CD4-positive, CD25-positive, alpha-beta regulatory T cell (primary cell): Measurements from ENCODE around the gene ZNF618. TPM values are rescaled to one million over a fixed set of nuclear protein-coding genes. Genes with fewer than 3 reads are reported as not detected.

Experiments
- ATAC-seq, 2 donors: fragments of 150-1000 bp; cut with Tn5 transposase; one replicate each; pipeline ENCODE4 v1.10.0; 2021; ENCODE audit warnings: low read depth in 2 of 2, moderate number of reproducible peaks in 2 of 2, moderate library complexity in 1 of 2
- DNase-seq, 3 donors: peaks; one replicate each; pipeline versions ENCODE4 v3.0.0 to v3.0.0-alpha.2; 2012 to 2022; ENCODE audit warnings: mixed read lengths in 1 of 3
- H3K27ac ChIP-seq: one replicate; pipeline ENCODE4 v1.7.0; 2013; ENCODE audit warnings: mild to moderate bottlenecking, low read length; ENCODE audit not compliant: insufficient read depth, poor library complexity, severe bottlenecking
- H3K27me3 ChIP-seq: one replicate; pipeline ENCODE4 v1.7.0; 2013; ENCODE audit warnings: low read length; ENCODE audit not compliant: control insufficient read depth, insufficient read depth
- H3K36me3 ChIP-seq: one replicate; pipeline ENCODE4 v1.7.0; 2013; ENCODE audit warnings: mild to moderate bottlenecking, low read length, moderate library complexity; ENCODE audit not compliant: control insufficient read depth, insufficient read depth
- H3K4me1 ChIP-seq: 2 replicates; pipeline ENCODE4 v1.7.0; 2013; ENCODE audit warnings: mild to moderate bottlenecking, low read length; ENCODE audit not compliant: insufficient read depth, control insufficient read depth, poor library complexity, severe bottlenecking
- H3K4me3 ChIP-seq: one replicate; pipeline ENCODE4 v1.7.0; 2013; ENCODE audit warnings: low read depth, mild to moderate bottlenecking, low read length, moderate library complexity
- H3K9me3 ChIP-seq, 2 experiments: 1 replicate in 1 of 2; 2 replicates in 1 of 2; pipeline ENCODE4 v1.7.0; 2013; ENCODE audit warnings: low read length in 2 of 2, mild to moderate bottlenecking in 1 of 2, moderate library complexity in 1 of 2; ENCODE audit not compliant: control insufficient read depth in 2 of 2
- H3K27ac Mint-ChIP-seq, 3 donors: one replicate each; pipeline ENCODE4 v1.8.0; 2020 to 2022; ENCODE audit warnings: mild to moderate bottlenecking in 3 of 3, mixed read lengths in 3 of 3, moderate library complexity in 2 of 3
- H3K27me3 Mint-ChIP-seq: one replicate; pipeline ENCODE4 v1.8.0; 2022; ENCODE audit warnings: mild to moderate bottlenecking, mixed read lengths
- H3K36me3 Mint-ChIP-seq: one replicate; pipeline ENCODE4 v1.8.0; 2020; ENCODE audit warnings: mixed read lengths
- H3K4me1 Mint-ChIP-seq, 4 donors: one replicate each; pipeline ENCODE4 v1.8.0; 2020 to 2022; ENCODE audit warnings: mixed read lengths in 4 of 4, mild to moderate bottlenecking in 1 of 4
- H3K4me3 Mint-ChIP-seq, 4 donors: one replicate each; pipeline ENCODE4 v1.8.0; 2020 to 2022; ENCODE audit warnings: mild to moderate bottlenecking in 4 of 4, mixed read lengths in 4 of 4, moderate library complexity in 3 of 4
- H3K9me3 Mint-ChIP-seq, 7 donors: one replicate each; pipeline ENCODE4 v1.8.0; 2020 to 2022; ENCODE audit warnings: mixed read lengths in 7 of 7, mild to moderate bottlenecking in 3 of 7, moderate library complexity in 2 of 7
- polyA plus RNA-seq, 4 donors: library from polyadenylated mRNA; unstranded; fragments of 300-500 nt; fragmentation: Illumina TruSeq; gene quantifications; one replicate each; pipeline ENCODE4 v1.2.3, GENCODE V29; 2021
- total RNA-seq: library from RNA; stranded (reverse); gene quantifications from one replicate; pipeline ENCODE4 v1.2.3, GENCODE V29; 2022

Gene ZNF618
- total and polyA plus RNA-seq, 5 donors from 2014 or later: 0.86 TPM; not detected in 4

DNA sequence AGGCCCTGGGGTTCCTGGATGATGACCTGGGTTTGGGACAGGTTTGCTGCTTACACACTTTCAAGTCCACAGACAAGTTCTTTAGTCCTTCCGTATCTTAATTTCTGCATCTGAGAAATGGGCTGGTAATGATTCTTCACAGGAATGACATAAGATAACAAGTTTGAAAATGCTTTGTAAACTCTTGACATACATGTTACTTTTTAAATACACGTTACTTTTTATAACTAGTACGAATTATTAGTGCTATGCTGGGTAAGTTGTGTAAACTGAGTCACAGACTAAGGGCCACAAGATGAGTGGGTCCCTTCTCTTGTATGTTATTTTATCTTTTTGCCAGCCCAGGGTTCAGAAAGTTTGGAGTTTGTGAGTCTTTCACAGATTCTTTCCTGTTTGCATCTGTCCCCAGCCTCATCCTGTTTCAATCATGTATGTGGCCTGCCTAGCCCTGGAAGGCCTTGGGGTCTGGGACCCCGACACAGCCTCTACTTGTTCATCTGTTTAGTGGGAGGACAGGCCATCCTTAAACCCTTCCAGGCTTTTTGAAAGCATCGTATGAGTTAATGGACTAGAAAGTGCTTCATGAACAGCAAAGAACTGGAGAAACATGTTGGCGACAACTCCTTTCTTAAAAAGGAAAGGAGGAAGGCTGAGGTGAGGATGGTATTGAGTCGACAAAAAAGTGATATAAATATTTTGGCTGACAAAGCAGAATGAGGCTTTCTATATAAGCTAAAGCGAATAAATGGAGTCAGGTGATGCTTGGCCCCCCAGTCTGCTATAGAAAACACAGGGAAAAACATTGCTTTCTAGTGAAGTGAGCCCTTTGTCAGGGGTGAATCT lies 9.3 kb downstream of the ZNF618 start:
- H3K27me3 Mint-ChIP-seq: peaks cover 15% of the 10 kb centered on the region
- ATAC-seq (no peak), DNase-seq (no peak)
- H3K4me3 Mint-ChIP-seq: no peak overlapping the region
- peaks cover 5% of the 10 kb centered on the region for H3K4me1 ChIP-seq
- no peaks in the 10 kb centered on the region for H3K27me3 ChIP-seq
- no peaks in the 10 kb centered on the region for H3K9me3 ChIP-seq
- H3K9me3 Mint-ChIP-seq: peaks cover 0 to 2% (median 0%) of the 10 kb centered on the region in 7 donors
- H3K4me1 Mint-ChIP-seq: peaks cover 0 to 10% (median 6%) of the 10 kb centered on the region in 4 donors
- H3K27ac Mint-ChIP-seq: peak overlapping the region in 1 of 3 donors; percentile 50
- no peaks in the 10 kb centered on the region for H3K36me3 Mint-ChIP-seq
- H3K36me3 ChIP-seq: no peaks in the 10 kb centered on the region
- no peak overlapping the region for H3K27ac ChIP-seq
- no peak overlapping the region for H3K4me3 ChIP-seq

DNA sequence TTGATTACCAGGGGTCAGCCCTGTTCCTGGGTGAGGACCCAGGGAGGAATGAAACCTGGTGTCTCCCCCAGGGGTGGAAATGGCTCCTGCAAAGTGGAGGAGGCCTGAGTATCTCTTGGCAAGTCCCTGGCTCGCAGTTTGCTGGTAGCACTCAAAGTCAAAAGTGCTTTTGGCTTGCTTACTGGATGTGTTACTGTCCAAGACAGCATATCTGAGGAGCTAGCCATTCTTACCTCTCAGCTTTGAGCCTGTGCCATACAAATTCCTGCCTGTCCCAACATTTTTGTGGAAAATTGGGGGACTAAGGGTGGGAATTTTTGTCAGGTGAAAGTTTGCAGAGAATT lies 9.9 kb downstream of the ZNF618 start:
- Histone ChIP-seq H3K4me1 (peaks cover 5% of the 10 kb centered on the region), H3K27me3 (no peaks in the 10 kb centered on the region), H3K36me3 (no peaks in the 10 kb centered on the region), H3K4me3 (no peak overlapping the region), H3K27ac (no peak overlapping the region), H3K9me3 (no peaks in the 10 kb centered on the region)
- Mint-ChIP-seq H3K36me3 (no peaks in the 10 kb centered on the region), H3K27ac (peak overlapping the region in 1 of 3 donors; percentile 44), H3K9me3 (peaks cover 0 to 2% (median 0%) of the 10 kb centered on the region in 7 donors), H3K4me1 (peaks cover 0 to 10% (median 6%) of the 10 kb centered on the region in 4 donors), H3K27me3 (peaks cover 15% of the 10 kb centered on the region), H3K4me3 (peak overlapping the region in 3 of 4 donors; percentile 40 to 61 (median 46))
- no peak for DNase-seq
- no peak for ATAC-seq

DNA sequence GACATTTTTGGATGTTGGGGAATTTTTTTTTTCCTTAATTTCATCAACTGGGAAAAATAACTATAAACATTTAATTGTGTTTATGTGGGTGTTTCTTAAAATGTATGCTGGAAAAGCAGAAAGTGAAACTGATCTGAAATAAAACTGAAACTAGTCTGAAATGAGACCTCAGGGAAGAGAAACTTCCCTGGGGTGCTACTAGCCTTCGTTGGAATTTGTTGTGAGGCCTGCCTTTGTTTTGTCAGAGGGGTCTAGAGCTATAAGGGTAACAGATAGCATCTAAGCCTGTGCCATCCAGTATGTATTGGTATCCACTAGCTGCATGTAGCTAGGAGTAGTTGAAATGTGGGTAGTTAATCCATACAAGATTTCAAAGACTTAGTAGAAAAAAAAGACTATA lies 10.4 kb downstream of the ZNF618 start:
- H3K4me1 Mint-ChIP-seq: peaks cover 0 to 10% (median 6%) of the 10 kb centered on the region in 4 donors
- Histone ChIP-seq H3K9me3 (no peaks in the 10 kb centered on the region), H3K4me3 (peak overlapping the region; percentile 26), H3K4me1 (peaks cover 5% of the 10 kb centered on the region), H3K27ac (no peak overlapping the region), H3K27me3 (no peaks in the 10 kb centered on the region), H3K36me3 (no peaks in the 10 kb centered on the region)
- peaks cover 0 to 2% (median 0%) of the 10 kb centered on the region in 7 donors for H3K9me3 Mint-ChIP-seq
- DNase-seq (peak in 1 of 3 donors; percentile 14), ATAC-seq (no peak)
- peak overlapping the region in 3 of 4 donors; percentile 40 to 61 (median 46) for H3K4me3 Mint-ChIP-seq
- H3K27me3 Mint-ChIP-seq: peaks cover 14% of the 10 kb centered on the region
- H3K27ac Mint-ChIP-seq: no peak overlapping the region
- no peaks in the 10 kb centered on the region for H3K36me3 Mint-ChIP-seq

DNA sequence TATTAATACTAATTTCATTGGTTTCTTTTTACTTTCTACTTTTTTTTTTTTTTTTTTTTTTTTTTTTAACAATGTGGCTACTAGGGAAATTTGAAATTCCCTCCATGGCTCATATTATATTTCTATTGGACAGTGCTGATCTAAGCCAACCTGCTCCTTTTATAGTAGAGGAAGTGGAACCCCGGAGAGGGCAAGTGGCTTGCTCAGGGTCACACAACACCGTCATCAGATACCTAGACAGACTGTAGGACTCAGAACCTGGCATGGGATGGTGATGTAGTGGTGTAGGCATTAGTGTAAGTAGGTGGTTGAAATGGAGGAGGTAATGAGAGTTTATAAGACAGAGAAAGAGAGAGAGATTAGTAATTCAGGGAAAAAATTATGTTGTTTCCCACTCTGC lies 10.8 kb downstream of the ZNF618 start:
- peaks cover 5% of the 10 kb centered on the region for H3K4me1 ChIP-seq
- no peak overlapping the region for H3K4me3 ChIP-seq
- Mint-ChIP-seq H3K9me3 (peaks cover 0 to 2% (median 0%) of the 10 kb centered on the region in 7 donors), H3K36me3 (no peaks in the 10 kb centered on the region), H3K4me1 (peaks cover 0 to 10% (median 6%) of the 10 kb centered on the region in 4 donors), H3K27ac (no peak overlapping the region), H3K4me3 (no peak overlapping the region), H3K27me3 (peaks cover 9% of the 10 kb centered on the region)
- no peaks in the 10 kb centered on the region for H3K36me3 ChIP-seq
- ATAC-seq (no peak), DNase-seq (no peak)
- H3K27ac ChIP-seq: no peak overlapping the region
- no peaks in the 10 kb centered on the region for H3K9me3 ChIP-seq
- no peaks in the 10 kb centered on the region for H3K27me3 ChIP-seq

GRCh38 chr9:113887436-113887835 lies 11.3 kb downstream of the ZNF618 start:
- Mint-ChIP-seq H3K27me3 (peaks cover 8% of the 10 kb centered on the region), H3K4me3 (no peak overlapping the region), H3K9me3 (peaks cover 0 to 2% (median 0%) of the 10 kb centered on the region in 7 donors), H3K4me1 (peaks cover 0 to 10% (median 6%) of the 10 kb centered on the region in 4 donors), H3K36me3 (no peaks in the 10 kb centered on the region), H3K27ac (no peak overlapping the region)
- no peaks in the 10 kb centered on the region for H3K9me3 ChIP-seq
- peaks cover 5% of the 10 kb centered on the region for H3K4me1 ChIP-seq
- H3K27me3 ChIP-seq: no peaks in the 10 kb centered on the region
- no peak overlapping the region for H3K27ac ChIP-seq
- no peak overlapping the region for H3K4me3 ChIP-seq
- ATAC-seq (no peak), DNase-seq (no peak)
- no peaks in the 10 kb centered on the region for H3K36me3 ChIP-seq

DNA sequence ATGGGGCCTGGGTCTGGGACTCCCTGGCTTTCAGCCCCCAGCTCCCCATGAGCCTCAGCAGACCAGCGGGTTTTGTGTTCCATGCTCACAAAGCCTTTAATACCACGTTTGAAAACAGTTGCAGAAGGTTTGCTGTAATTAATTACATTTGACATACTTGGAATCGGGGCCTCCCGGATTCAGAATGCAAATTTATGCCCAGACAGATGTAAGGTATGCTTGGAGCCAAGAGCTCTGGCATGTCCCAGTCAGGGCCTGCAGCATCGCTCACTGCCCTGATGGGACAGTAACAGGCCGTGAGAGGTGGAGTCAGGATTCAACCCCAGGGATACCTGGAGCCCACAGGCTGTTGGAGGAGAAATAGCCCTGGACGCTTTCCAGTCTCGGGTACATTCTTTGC lies 12.2 kb downstream of the ZNF618 start:
- DNase-seq: no peak
- H3K4me3 Mint-ChIP-seq: no peak overlapping the region
- no peak overlapping the region for H3K27ac ChIP-seq
- H3K27ac Mint-ChIP-seq: no peak overlapping the region
- H3K9me3 ChIP-seq: no peaks in the 10 kb centered on the region
- H3K4me3 ChIP-seq: no peak overlapping the region
- H3K4me1 Mint-ChIP-seq: peaks cover 0 to 10% (median 6%) of the 10 kb centered on the region in 4 donors
- peaks cover 4% of the 10 kb centered on the region for H3K27me3 Mint-ChIP-seq
- H3K4me1 ChIP-seq: peaks cover 5% of the 10 kb centered on the region
- H3K36me3 Mint-ChIP-seq: no peaks in the 10 kb centered on the region
- ATAC-seq: no peak
- no peaks in the 10 kb centered on the region for H3K36me3 ChIP-seq
- H3K9me3 Mint-ChIP-seq: peaks cover 0 to 2% (median 0%) of the 10 kb centered on the region in 7 donors
- no peaks in the 10 kb centered on the region for H3K27me3 ChIP-seq

DNA sequence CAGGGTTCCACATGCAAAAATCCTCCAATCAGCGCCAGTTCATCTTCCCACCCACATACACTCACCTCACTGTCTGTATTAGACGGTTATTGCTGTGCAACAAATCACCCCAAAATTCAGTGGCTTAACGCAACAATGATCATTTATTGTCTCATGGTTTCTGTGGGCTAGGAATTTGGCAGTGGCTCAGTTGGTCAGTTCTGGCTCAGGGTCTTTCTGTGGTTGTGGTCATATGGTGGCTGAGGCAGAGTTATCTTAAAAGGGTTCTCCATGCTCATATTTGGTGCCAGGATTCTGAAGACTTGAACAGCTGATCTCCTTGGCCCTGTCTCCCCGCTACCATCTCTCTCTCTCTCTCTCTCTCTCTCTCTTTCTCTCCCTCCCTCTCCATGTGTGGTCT lies 12.9 kb downstream of the ZNF618 start:
- DNase-seq (no peak), ATAC-seq (no peak)
- Histone ChIP-seq H3K4me1 (peaks cover 5% of the 10 kb centered on the region), H3K27me3 (no peaks in the 10 kb centered on the region), H3K9me3 (no peaks in the 10 kb centered on the region), H3K4me3 (no peak overlapping the region), H3K36me3 (no peaks in the 10 kb centered on the region), H3K27ac (no peak overlapping the region)
- Mint-ChIP-seq H3K27me3 (peaks cover 4% of the 10 kb centered on the region), H3K4me1 (peaks cover 0 to 10% (median 6%) of the 10 kb centered on the region in 4 donors), H3K36me3 (no peaks in the 10 kb centered on the region), H3K4me3 (no peak overlapping the region), H3K27ac (no peak overlapping the region), H3K9me3 (peaks cover 0 to 2% (median 0%) of the 10 kb centered on the region in 7 donors)

- no peaks in the 10 kb centered on the region for H3K36me3 Mint-ChIP-seq
- H3K4me3 ChIP-seq: no peak overlapping the region
- no peaks in the 10 kb centered on the region for H3K9me3 ChIP-seq
- H3K36me3 ChIP-seq: no peaks in the 10 kb centered on the region
- H3K27me3 Mint-ChIP-seq: no peaks in the 10 kb centered on the region
- H3K27ac ChIP-seq: no peak overlapping the region
- DNase-seq: no peak
- no peak overlapping the region for H3K27ac Mint-ChIP-seq
- peaks cover 0 to 3% (median 0%) of the 10 kb centered on the region in 7 donors for H3K9me3 Mint-ChIP-seq
- ATAC-seq: no peak
- H3K4me3 Mint-ChIP-seq: no peak overlapping the region
- H3K4me1 ChIP-seq: peaks cover 5% of the 10 kb centered on the region
- peaks cover 0 to 10% (median 6%) of the 10 kb centered on the region in 4 donors for H3K4me1 Mint-ChIP-seq
- H3K27me3 ChIP-seq: no peaks in the 10 kb centered on the region
Observed at GRCh38 chr9:113890704-113891103, 14.6 kb downstream of the ZNF618 start.
